ENCODE measurements around the gene PDE10A.

The PDE10A gene

GRCh38 chr6:165677091-165677490 lies 14.1 kb upstream of the PDE10A start:
- DNase-seq, result no peak

GRCh38 chr6:165676435-165677068 lies 13.5 kb upstream of the PDE10A start:
- DNase-seq, result no peak

- no peak for DNase-seq
Measured at GRCh38 chr6:165675120-165675519, 12.1 kb upstream of the PDE10A start.

DNA sequence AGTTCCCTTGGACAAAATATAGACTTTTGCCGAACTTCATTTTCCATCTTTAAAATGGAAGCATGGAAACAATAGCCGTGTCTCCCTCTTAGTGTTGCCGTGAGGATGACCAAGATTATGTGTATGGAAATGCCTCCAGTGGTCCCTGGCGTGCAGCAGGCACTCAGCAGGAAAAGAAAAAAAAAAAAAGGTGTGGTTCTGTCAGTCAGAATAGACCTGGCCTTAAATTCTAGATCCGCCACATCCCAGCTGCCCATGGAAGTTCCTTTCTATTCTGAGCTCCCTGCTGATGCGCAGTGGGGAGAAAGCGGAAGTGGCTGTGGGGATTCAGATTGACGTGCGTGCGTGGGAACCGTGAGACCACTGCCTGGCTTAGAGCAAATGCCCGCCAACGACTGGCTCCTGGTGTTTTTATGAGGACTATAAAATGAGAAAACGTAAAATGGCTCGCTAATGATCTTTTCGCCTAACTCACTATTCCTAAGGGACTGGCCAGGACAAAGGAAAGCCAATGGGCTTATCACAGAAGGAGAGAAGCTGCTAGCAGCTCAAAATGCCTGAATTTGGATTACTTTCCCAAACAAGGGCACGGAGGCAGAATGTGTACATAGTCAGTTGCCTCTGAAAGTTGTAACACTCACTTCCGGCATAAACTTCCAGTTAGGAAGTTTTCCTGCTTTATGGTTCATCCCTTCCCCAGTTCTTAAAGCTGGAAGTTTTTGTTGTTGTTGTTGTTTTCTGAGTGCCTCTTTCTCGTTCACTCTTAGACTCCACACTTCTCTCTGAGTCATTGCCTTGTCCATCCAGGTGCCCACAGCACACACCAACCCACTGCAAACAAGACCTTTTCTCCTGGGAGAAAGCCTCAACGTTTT lies 11.4 kb upstream of the PDE10A start:
- DNase-seq, result no peak

- peak; percentile 79 for DNase-seq
Measured at GRCh38 chr6:165671222-165671768, 8.3 kb upstream of the PDE10A start.

DNA sequence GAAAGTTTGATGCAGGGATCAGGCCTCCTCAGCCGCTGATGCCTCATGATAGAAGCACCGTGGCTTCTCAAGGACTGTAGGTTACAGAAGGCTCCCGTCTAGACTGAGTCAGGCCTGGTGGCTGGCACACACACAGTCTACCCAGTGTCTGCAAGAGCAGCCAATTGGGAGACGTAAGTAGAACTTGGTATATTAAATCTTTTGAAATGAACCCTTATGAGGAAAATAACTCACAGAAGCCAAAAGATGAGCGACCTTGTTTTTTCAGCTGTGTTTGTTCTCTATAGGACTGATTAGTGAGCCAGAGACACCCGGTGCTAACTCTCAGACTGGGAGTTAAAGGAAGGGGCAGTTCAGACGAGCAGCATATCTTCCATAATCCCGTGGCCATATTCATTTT lies 5.9 kb upstream of the PDE10A start:
- peak; percentile 70 for DNase-seq

GRCh38 chr6:165665384-165665672 lies 2.3 kb upstream of the PDE10A start:
- DNase-seq, result no peak

GRCh38 chr6:165664559-165665383 lies 1.7 kb upstream of the PDE10A start:
- peak; percentile 10 for DNase-seq

DNA sequence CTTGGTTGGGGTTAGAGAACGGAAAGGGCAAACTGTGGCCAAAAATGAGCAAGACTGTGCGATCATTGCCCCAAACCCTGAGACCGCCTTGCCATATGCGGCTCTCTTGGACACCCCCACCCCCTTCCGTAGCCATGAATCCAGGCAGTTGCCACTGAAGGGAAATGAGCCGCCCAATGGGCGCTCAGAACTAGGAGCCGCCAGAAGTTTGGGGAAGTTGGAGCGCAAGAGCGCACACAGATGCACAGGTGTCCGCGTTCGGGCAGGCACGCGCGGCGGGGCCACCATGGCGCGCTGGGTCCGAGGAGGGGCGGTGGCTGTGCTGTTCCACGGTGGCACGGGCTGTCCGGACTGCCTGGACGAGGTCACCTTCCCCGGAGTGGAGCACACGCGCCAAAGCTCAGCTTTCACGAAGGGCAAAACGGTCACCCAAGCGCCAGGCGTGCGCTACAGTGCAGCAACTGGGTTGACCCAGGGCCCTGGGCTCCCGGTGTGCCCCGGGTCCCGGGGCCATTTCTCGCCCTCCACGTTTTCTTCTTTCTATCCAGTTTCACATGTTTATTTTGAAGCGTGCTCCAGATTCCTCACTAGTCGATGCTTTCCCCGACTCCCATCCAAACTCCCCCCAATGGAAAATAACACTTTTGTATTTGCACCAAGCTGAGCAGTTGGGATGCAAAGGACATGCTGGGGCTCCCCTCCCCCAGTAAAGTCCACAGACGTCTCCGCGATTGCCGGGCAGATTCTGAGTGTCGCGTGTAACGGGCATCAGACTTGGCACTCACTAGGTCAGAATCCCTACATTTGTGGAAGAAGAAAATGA lies 906 bp upstream of the PDE10A start:
- no peak for DNase-seq

DNA sequence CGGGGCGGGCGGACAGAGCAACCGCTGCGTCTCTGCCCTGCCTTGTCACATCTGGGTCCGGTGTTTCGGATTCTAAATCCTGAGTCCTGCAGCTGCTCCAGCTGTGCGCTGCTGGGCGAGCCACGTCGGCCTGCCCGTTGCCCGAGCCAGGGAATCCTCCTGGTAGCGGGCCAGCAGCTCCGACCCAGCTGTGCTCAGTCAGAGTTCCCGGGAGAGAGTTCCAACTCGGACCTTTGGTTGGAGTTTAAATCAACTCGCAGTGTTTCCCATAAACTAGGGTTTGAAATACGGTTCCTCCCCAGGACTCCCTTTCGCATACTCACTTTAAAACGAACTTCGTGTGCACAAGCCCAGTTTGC lies 315 bp upstream of the PDE10A start:
- DNase-seq, result no peak

GRCh38 chr6:165662041-165662748 lies 846 bp downstream of the PDE10A start:
- DNase-seq, result peak; percentile 61

DNA sequence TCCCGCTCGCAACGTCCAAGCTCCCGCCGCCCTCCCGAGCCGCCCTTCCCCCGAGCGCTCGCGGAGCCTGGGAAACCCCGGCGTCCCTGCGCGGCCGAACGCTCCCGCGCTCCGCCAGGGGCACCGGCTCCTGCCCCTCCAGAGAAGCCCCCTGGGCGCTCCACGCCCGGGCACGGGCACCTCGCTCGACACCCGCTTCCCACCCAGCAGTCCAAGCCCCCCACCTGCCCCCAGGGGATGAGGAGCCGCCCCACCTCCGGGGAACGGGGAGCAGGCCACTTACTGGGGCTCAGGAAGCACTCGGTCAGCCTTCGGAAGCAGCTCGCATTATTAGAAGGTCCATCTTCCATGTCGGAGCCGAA lies 1.4 kb downstream of the PDE10A start:
- peak; percentile 61 for DNase-seq

- peak; percentile 69 for DNase-seq
Measured at GRCh38 chr6:165660857-165661663, 2.0 kb downstream of the PDE10A start.

- peak; percentile 67 for DNase-seq
Measured at GRCh38 chr6:165659945-165660856, 2.8 kb downstream of the PDE10A start.

DNA sequence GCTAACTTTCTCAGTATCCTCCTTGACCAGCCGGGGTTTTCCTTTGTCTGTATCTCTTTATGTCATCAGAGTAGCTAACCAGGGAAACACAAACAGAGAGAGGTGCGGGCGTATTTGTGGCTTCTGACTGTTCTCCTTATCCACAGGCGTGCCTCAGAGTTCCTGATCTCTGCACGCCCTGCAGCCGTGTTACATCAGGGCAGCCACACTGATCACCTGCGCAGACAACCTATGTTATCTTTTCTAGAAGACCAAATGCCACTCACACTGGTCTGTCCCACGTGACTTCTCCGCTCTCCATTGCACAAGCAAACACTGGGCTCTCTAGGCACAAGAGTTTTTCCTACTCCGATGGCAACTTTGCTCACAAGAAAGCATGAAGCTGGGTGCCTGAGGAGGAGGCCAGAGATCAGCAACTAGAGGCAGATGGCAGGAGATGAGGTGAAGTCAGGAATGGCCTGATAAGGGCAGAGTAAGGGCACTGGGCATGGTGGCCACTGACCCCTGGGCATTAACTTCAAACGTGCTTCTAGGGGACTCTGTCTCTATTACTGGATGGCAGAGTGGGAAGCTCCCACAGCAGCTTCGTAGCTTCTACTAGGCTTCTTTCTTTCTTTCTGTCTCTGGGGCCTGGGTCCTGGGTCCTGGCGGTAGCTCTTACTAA lies 4.5 kb downstream of the PDE10A start:
- DNase-seq, result no peak

DNA sequence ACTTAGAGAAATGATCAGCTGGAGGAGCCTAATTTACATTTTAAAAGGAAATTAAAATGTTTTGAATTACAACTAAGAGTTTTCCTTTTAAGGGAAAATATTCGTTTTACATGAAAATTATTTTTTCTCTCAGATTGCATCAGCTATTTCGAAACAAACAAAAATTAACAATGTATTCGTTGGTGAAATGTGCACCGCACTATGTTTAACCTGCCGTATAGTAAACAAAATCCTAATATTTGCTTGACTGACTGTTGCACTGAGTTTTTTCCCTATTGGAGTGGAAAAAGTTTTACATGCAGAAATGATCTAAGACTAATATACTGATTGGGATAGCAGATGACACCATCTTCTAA lies 5.7 kb downstream of the PDE10A start:
- DNase-seq, result no peak

DNA sequence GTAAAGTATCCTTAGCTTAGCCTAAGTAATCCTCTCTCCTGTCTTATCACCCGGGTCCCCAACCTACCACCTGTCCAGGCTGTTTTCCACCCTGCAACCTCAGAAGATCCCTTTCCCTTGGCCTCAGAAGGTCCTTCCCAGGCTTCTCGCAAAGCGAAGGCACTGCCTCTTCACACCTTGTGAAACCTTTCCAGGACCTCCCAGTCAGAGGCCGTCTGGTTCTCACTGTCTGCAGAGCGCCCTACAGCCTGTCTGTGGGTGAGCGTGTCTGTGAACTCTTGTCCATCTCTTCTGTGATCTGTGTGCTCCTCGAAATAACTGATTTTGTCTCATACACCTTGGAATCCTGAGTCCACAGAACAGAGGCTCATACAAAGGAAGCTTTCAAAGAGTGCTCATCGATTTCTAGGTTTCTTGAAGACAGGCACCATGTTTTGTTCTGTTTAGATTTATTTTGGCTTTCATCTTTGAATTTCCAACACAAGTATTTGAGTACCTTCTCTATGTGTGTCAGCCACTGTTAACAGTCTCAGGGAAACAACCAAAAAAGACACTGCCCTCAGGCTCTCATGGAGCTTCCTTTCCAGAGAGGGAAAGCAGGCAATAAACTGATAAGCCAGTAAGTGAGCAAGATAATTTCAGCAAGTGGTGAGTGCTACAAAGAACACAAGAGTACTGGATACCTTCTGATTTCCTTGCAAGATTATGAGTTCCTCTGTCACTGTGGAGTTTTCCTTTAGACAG lies 6.3 kb downstream of the PDE10A start:
- DNase-seq, result no peak

- no peak for DNase-seq
Measured at GRCh38 chr6:165655191-165655590, 7.8 kb downstream of the PDE10A start.

GRCh38 chr6:165654144-165654543 lies 8.9 kb downstream of the PDE10A start:
- DNase-seq, result no peak

Measured in NCI-H1092 treated with DMSO at 0.1 percent for 48 hours (cell line).